KMS-11 (cell line): ENCODE data around the gene KRTAP2-3.
"Not testable (repeated sequence)": the region's sequence is repeated elsewhere in the genome, so short reads cannot be mapped to it uniquely, and the experiment has no call there.

Experiments used
- H2AFZ ChIP-seq: fragments of 200-600 bp; sonication (generic); 2 replicates; pipeline ENCODE4 v1.6.1; 2016; ENCODE audit warnings: antibody characterized with exemption, mixed run types, low read depth
- H3K27ac ChIP-seq: fragments of 200-600 bp; sonication (generic); 2 replicates; pipeline ENCODE4 v1.6.1; 2016; ENCODE audit warnings: mild to moderate bottlenecking, mixed run types
- H3K27me3 ChIP-seq: fragments of 200-600 bp; sonication (generic); 2 replicates; pipeline ENCODE4 v1.6.1; 2017; ENCODE audit warnings: mild to moderate bottlenecking, low read depth, mixed run types, moderate library complexity; ENCODE audit not compliant: insufficient read depth
- H3K36me3 ChIP-seq: fragments of 200-600 bp; sonication (generic); 2 replicates; pipeline ENCODE4 v1.6.1; 2017; ENCODE audit warnings: mild to moderate bottlenecking, mixed run types; ENCODE audit not compliant: insufficient read depth
- H3K4me1 ChIP-seq: fragments of 200-600 bp; sonication (generic); 2 replicates; pipeline ENCODE4 v1.6.1; 2016; ENCODE audit warnings: mild to moderate bottlenecking, low read depth, mixed run types; ENCODE audit not compliant: poor library complexity, severe bottlenecking
- H3K4me2 ChIP-seq: fragments of 200-600 bp; sonication (generic); 2 replicates; pipeline ENCODE4 v1.7.0; 2016; ENCODE audit warnings: mild to moderate bottlenecking, mixed run types
- H3K4me3 ChIP-seq: fragments of 200-600 bp; sonication (generic); IDR thresholded peaks from 2 replicates; pipeline ENCODE4 v1.6.1; 2017; ENCODE audit warnings: low read depth, low read length, mixed read lengths; ENCODE audit not compliant: insufficient read depth
- H3K79me2 ChIP-seq: fragments of 200-600 bp; sonication (generic); 2 replicates; pipeline ENCODE4 v1.6.1; 2016; ENCODE audit warnings: low read depth, mixed run types; ENCODE audit not compliant: insufficient read depth
- H3K9ac ChIP-seq: fragments of 200-600 bp; sonication (generic); 2 replicates; pipeline ENCODE4 v1.6.1; 2016; ENCODE audit warnings: mild to moderate bottlenecking, mixed run types
- H4K20me1 ChIP-seq: fragments of 200-600 bp; sonication (generic); 2 replicates; pipeline ENCODE4 v1.6.1; 2016; ENCODE audit warnings: mild to moderate bottlenecking, mixed run types; ENCODE audit not compliant: insufficient read depth
- TF ChIP-seq, protein P1 (sequence below): fragments of 200-600 bp; sonication (generic); conservative IDR thresholded peaks from 2 replicates; pipeline ENCODE4 v1.6.1; 2017; ENCODE audit warnings: low read depth, mild to moderate bottlenecking, antibody characterized with exemption, low read length, moderate library complexity, mixed read lengths

Gene KRTAP2-3

DNA sequence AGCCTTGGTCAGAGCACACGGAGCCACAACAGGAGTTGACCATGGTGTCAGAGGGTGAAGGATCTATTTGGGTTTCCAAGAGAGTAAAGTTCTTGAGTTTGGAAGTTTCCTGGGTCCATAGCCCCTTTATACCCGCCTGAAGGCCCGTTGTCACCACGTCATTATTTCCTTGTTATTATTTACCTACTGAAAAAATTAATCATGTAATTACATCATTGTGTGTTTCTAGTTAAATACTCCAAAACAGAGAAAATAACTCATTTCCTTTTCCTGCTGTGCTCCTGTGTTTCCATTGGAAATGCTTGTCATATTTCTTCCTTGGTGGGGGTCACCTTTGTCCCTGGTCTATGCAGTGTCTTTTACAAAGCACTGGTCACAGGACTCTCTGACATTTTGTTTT lies 38.1 kb upstream of the KRTAP2-3 start, which contains the start of gene KRTAP4-8:
Gene KRTAP4-8 (minus strand): TSS at position 101 of the 400 bp plus-strand sequence. CDS start 58 bp downstream, at position 43.
- TF ChIP-seq, protein P1, sequence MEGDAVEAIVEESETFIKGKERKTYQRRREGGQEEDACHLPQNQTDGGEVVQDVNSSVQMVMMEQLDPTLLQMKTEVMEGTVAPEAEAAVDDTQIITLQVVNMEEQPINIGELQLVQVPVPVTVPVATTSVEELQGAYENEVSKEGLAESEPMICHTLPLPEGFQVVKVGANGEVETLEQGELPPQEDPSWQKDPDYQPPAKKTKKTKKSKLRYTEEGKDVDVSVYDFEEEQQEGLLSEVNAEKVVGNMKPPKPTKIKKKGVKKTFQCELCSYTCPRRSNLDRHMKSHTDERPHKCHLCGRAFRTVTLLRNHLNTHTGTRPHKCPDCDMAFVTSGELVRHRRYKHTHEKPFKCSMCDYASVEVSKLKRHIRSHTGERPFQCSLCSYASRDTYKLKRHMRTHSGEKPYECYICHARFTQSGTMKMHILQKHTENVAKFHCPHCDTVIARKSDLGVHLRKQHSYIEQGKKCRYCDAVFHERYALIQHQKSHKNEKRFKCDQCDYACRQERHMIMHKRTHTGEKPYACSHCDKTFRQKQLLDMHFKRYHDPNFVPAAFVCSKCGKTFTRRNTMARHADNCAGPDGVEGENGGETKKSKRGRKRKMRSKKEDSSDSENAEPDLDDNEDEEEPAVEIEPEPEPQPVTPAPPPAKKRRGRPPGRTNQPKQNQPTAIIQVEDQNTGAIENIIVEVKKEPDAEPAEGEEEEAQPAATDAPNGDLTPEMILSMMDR: no peak
- Histone ChIP-seq H3K36me3 (no peaks in the 10 kb centered on the region), H3K4me1 (no peaks in the 10 kb centered on the region), H3K27me3 (no peaks in the 10 kb centered on the region), H2AFZ (no peak within 1 kb of the TSS), H3K4me3 (no peak within 1 kb of the TSS), H4K20me1 (no peaks in the 10 kb centered on the region), H3K27ac (no peak within 1 kb of the TSS), H3K9ac (no peak within 1 kb of the TSS), H3K79me2 (no peaks in the 10 kb centered on the region), H3K4me2 (no peak within 1 kb of the TSS)

DNA sequence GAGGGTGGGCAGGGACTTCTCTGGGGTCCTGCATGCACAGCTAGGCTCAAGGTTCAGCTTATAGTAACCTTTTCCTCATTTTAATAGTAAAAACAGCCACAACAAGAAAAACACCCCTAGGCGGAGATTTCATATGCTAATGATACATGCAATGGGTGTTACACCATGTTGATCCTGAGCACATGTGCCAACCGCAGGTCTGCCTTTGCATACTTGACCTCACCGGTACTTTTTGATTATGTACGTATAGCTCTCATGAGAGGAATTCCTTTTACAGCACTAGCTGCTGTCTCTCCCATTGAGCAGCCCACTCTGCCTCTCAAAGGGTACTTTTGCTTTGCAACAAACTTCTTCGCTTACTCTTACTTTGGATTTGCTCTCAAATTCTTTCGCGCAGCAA lies 36.1 kb upstream of the KRTAP2-3 start:
- H3K4me2 ChIP-seq: no peak overlapping the region
- H2AFZ ChIP-seq: no peak overlapping the region
- H3K27me3 ChIP-seq: no peaks in the 10 kb centered on the region
- H3K9ac ChIP-seq: no peak overlapping the region
- H3K4me3 ChIP-seq: no peak overlapping the region
- H3K79me2 ChIP-seq: no peaks in the 10 kb centered on the region
- TF ChIP-seq, protein P1: no peak
- no peak overlapping the region for H3K27ac ChIP-seq
- H3K36me3 ChIP-seq: no peaks in the 10 kb centered on the region
- H3K4me1 ChIP-seq: no peaks in the 10 kb centered on the region
- H4K20me1 ChIP-seq: no peaks in the 10 kb centered on the region

DNA sequence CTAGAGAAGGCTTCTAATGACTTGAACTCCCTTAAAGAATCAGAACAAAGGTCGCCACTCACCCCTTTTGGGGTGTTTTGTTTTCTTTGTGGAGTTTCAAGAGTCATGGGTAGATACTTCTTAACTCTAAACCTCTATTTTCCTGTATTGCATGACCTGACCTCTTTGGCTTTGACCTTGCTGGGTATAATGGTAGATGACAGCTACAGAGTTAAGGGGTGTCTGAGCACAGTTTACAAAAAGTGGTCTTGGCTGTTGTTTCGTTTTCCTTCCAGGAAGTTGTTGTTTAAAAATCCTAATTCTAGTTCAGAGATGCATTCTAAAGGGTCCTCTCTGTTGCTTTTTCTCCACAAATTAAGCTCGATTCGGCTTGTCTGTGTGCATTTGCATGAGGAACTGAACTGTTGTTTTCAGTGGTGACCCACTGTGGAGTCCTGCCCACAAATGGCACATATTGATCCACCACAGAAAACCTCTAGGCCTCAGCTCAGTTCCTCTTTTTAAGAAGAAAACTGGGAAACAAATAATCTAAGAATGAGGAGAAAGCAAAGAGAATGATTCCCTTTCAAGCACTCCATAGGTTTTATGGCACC lies 28.9 kb upstream of the KRTAP2-3 start:
- H3K27me3 ChIP-seq, H4K20me1 ChIP-seq, H3K9ac ChIP-seq, H3K4me1 ChIP-seq, H3K27ac ChIP-seq, H2AFZ ChIP-seq, H3K79me2 ChIP-seq, H3K36me3 ChIP-seq, H3K4me3 ChIP-seq: not testable (repeated sequence)
- peak overlapping the region; percentile 10; the same call in 1 of the 2 replicates for H3K4me2 ChIP-seq

DNA sequence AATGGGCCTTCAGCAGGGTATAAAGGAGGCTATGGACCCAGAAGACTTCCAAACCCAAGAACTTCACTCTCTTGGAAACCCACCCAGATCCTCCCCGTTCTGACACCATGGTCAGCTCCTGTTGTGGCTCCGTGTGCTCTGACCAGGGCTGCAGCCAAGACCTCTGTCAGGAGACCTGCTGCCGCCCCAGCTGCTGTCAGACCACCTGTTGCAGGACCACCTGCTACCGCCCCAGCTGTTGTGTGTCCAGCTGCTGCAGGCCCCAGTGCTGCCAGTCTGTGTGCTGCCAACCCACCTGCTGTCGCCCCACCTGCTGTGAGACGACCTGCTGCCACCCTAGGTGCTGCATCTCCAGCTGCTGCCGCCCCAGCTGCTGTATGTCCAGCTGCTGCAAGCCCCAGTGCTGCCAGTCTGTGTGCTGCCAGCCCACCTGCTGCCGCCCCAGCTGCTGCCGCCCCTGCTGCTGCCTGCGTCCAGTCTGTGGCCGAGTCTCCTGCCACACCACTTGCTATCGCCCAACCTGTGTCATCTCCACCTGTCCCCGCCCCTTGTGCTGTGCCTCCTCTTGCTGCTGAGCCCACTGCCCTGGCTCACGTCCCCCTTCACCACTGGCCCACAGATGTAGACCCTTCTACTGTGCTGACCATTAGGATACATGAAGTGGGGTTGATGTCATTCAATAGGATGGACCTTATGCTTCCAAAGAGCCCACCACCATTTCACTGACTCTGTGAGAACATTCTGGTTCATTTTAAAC lies 24.4 kb upstream of the KRTAP2-3 start, which contains the start of gene KRTAP4-7:
Gene KRTAP4-7 (plus strand): TSS at position 51 of the 757 bp plus-strand sequence. CDS start 57 bp downstream, at position 108.
- H4K20me1 ChIP-seq, H3K36me3 ChIP-seq, H2AFZ ChIP-seq, H3K27me3 ChIP-seq, H3K4me1 ChIP-seq, H3K27ac ChIP-seq, H3K79me2 ChIP-seq, H3K4me3 ChIP-seq, H3K4me2 ChIP-seq, H3K9ac ChIP-seq: not testable (repeated sequence)

DNA sequence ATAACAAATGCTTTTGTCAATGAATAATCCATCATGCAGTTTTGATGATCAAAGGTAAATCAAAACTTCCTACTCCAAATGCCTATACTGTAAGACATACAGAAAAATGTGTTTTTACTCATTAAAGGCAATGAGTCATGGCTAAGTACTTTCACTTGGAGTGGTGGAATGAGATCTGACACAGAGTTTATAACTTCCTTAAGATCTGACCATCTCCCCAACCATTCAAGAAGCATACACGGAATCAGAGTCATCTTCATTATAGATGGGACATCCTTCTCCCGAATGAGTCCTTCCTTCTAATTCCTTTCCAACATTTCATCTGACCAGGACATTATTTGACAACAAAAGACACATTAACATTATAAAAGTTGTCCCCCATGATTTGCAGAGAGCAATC lies 23.5 kb upstream of the KRTAP2-3 start:
- not testable (repeated sequence) for H3K4me2 ChIP-seq, H3K9ac ChIP-seq, H3K4me3 ChIP-seq, H3K4me1 ChIP-seq, H2AFZ ChIP-seq, H3K36me3 ChIP-seq, H3K27ac ChIP-seq, H3K27me3 ChIP-seq, H4K20me1 ChIP-seq, H3K79me2 ChIP-seq
